Panc1 (cell line): ENCODE data around the gene RAP1GAP2. TPM values are rescaled to one million over a fixed set of nuclear protein-coding genes. Genes with fewer than 3 reads are reported as not detected.

Experiments used
- ATAC-seq: fragments of 200-7000 bp; cut with Tn5 transposase; 2 replicates; pipeline ENCODE4 v1.9.1; 2020; ENCODE audit warnings: mild to moderate bottlenecking, moderate library complexity
- BruUV-seq: library from RNA; stranded (reverse); fragments of 400-500 nt; replicated peaks from 2 replicates; lab custom pipeline; 2021; lab: Mats Ljungman, UMichigan
- CTCF ChIA-PET: fragments of 300-600 bp; sonication (Branson Sonifier 250); formaldehyde crosslinking; loops from one replicate; lab custom pipeline; 2022; ENCODE audit warnings: antibody characterized with exemption; lab: Charles Lee
- POLR2A ChIA-PET: fragments of 300-600 bp; sonication (Branson Sonifier 250); formaldehyde crosslinking; loops from one replicate; lab custom pipeline; 2022; ENCODE audit warnings: antibody characterized with exemption; lab: Charles Lee
- DNase-seq: peaks from one replicate; pipeline ENCODE4 v3.0.0-alpha.2; 2010; ENCODE audit warnings: low read depth, low spot score
- H3K27ac ChIP-seq: 2 replicates; pipeline ENCODE4 v1.5.1; 2011; ENCODE audit warnings: mild to moderate bottlenecking, low read length, inconsistent platforms
- H3K27me3 ChIP-seq: fragments of 200-500 bp; sonication (Bioruptor generic); 2 replicates; pipeline ENCODE4 v1.6.0; 2014; ENCODE audit warnings: low read length, inconsistent platforms; ENCODE audit not compliant: control insufficient read depth, insufficient read depth
- H3K36me3 ChIP-seq: fragments of 200-500 bp; sonication (Bioruptor generic); 2 replicates; pipeline ENCODE4 v1.5.1; 2014; ENCODE audit warnings: inconsistent platforms, mild to moderate bottlenecking, low read length, moderate library complexity; ENCODE audit not compliant: control insufficient read depth, insufficient read depth
- H3K4me1 ChIP-seq: 2 replicates; pipeline ENCODE4 v1.5.1; 2011; ENCODE audit warnings: inconsistent platforms, mild to moderate bottlenecking, low read length, moderate library complexity; ENCODE audit not compliant: control insufficient read depth, insufficient read depth
- H3K4me3 ChIP-seq, 2 experiments: 2 replicates each; pipeline ENCODE4 v1.5.1; 2011 to 2012; ENCODE audit warnings: low read depth in 2 of 2, low read length in 2 of 2, mild to moderate bottlenecking in 2 of 2, inconsistent platforms in 1 of 2, moderate library complexity in 1 of 2
- H3K9me3 ChIP-seq: fragments of 200-500 bp; sonication (Bioruptor generic); 2 replicates; pipeline ENCODE4 v1.5.1; 2014; ENCODE audit warnings: low read depth, mild to moderate bottlenecking, inconsistent platforms, low read length, moderate library complexity; ENCODE audit not compliant: control insufficient read depth, insufficient read depth
- CTCF ChIP-seq: fragments of 450-650 bp; IDR thresholded peaks from 2 replicates; pipeline ENCODE4 v1.5.1; 2017; ENCODE audit warnings: mild to moderate bottlenecking
- POLR2AphosphoS5 ChIP-seq: IDR thresholded peaks from 2 replicates; pipeline ENCODE4 v1.6.1; 2012; ENCODE audit warnings: mild to moderate bottlenecking, low read depth, low read length, moderate library complexity
- REST ChIP-seq, 2 experiments: IDR thresholded peaks; 2 replicates each; pipeline ENCODE4 v1.6.1; 2011 to 2012; ENCODE audit warnings: low read depth in 2 of 2, control low read depth in 1 of 2, low read length in 1 of 2, mild to moderate bottlenecking in 1 of 2, moderate library complexity in 1 of 2; ENCODE audit not compliant: insufficient read depth in 1 of 2
- SIN3A ChIP-seq: IDR thresholded peaks from 2 replicates; pipeline ENCODE4 v1.6.1; 2012; ENCODE audit warnings: low read depth, mild to moderate bottlenecking, low read length, moderate library complexity, borderline replicate concordance; ENCODE audit not compliant: insufficient read depth
- TCF7L2 ChIP-seq: IDR thresholded peaks from 2 replicates; pipeline ENCODE4 v1.6.1; 2011; ENCODE audit warnings: mild to moderate bottlenecking, low read depth, low read length, inconsistent platforms
- in situ Hi-C: cut with HindIII; loops from 2 replicates; pipeline ENCODE4 v1.10.0; 2016; ENCODE audit warnings: low sequenced_read_pairs, low pct_unique_long_range_greater_than_20kb
- intact Hi-C: fragments of 100-400 bp; cut with micrococcal nuclease; formaldehyde crosslinking; loops from one replicate; pipeline ENCODE4 v1.10.0; 2022; ENCODE audit not compliant: unreplicated experiment
- total RNA-seq: library from RNA; stranded (reverse); gene quantifications from one replicate; pipeline ENCODE4 v1.2.1, GENCODE V29; 2021; ENCODE audit not compliant: unreplicated experiment

RAP1GAP2 gene
- total RNA-seq, 1 experiment from 2014 or later = 10.0 TPM

GRCh38 chr17:2982854-2983253 lies 186.6 kb downstream of the RAP1GAP2 start:
- ATAC-seq (no peak), DNase-seq (no peak)
- in situ Hi-C loops = no loop called here
- H3K9me3 ChIP-seq = no peaks in the 10 kb centered on the region
- POLR2A ChIA-PET = no interaction called here
- no TSS peak for BruUV-seq
- H3K4me1 ChIP-seq = no peaks in the 10 kb centered on the region
- H3K27ac ChIP-seq = no peak overlapping the region
- intact Hi-C loops = no loop called here
- H3K27me3 ChIP-seq = no peaks in the 10 kb centered on the region
- CTCF ChIA-PET = no interaction called here
- no peak overlapping the region for H3K4me3 ChIP-seq
- TF ChIP-seq REST (IDR thresholded peaks at IDR 0.05; ENCODE audit: insufficient read depth in 1 of 2, low read depth in 2 of 2, low read length in 1 of 2) (no peak), TCF7L2 (no peak), POLR2AphosphoS5 (no peak), CTCF (no peak), SIN3A (no peak)
- H3K36me3 ChIP-seq = no peaks in the 10 kb centered on the region; the same call in 1 of the 2 replicates

DNA sequence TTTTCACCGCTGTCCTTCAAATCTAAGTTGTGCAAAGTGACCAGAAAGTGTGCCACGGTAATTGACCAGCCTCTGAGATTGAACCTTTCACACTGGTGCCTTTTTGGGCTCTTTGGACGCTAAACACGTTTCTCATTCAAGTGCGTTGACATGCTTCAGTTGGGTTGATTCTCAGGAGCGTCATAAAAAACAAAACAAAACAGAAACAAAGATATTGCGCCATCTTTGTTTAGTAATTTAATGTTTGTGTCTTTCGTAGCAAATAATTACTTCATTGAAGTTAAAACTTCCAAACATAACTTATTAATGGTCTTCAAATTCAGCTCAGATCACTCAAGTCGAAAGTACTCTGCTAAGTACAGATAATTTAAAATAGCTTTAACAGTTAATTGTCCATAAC lies 187.0 kb downstream of the RAP1GAP2 start:
- TF ChIP-seq REST (IDR thresholded peaks at IDR 0.05; ENCODE audit: insufficient read depth in 1 of 2, low read depth in 2 of 2, low read length in 1 of 2) (no peak), TCF7L2 (no peak), CTCF (no peak), POLR2AphosphoS5 (no peak), SIN3A (no peak)
- no peaks in the 10 kb centered on the region; the same call in 1 of the 2 replicates for H3K36me3 ChIP-seq
- ChIA-PET POLR2A (no interaction called here), CTCF (no interaction called here)
- DNase-seq (no peak), ATAC-seq (no peak)
- H3K4me1 ChIP-seq = no peaks in the 10 kb centered on the region
- BruUV-seq = no TSS peak
- H3K27ac ChIP-seq = no peak overlapping the region
- no peaks in the 10 kb centered on the region for H3K27me3 ChIP-seq
- intact Hi-C loops = no loop called here
- no peaks in the 10 kb centered on the region for H3K9me3 ChIP-seq
- in situ Hi-C loops = no loop called here
- H3K4me3 ChIP-seq = no peak overlapping the region
